ENCODE results near the gene B4GAT1. TPM values are rescaled to one million over a fixed set of nuclear protein-coding genes. Genes with fewer than 3 reads are reported as not detected.
"Not testable (repeated sequence)": the region's sequence is repeated elsewhere in the genome, so short reads cannot be mapped to it uniquely, and the experiment has no call there.

Gene B4GAT1
- total and polyA plus RNA-seq, 9 of the 15 experiments (the other 6 are each of a cell fraction or from before 2014, with no cell fraction given) = 0.86 to 9.5 (median 3.8) TPM

GRCh38 chr11:66380264-66380663 lies 32.8 kb upstream of the B4GAT1 start:
- TF ChIP-seq ZNF316 (IDR thresholded peaks at IDR 0.05) (peak; percentile 56; the same call in 1 of the 2 replicates), EGR1 (conservative IDR thresholded peaks at IDR 0.05) (peak; percentile 72), C11orf30 (IDR thresholded peaks at IDR 0.05; ENCODE audit: low read depth) (peak; percentile 37; the same call in 1 of the 2 replicates)
- H3K9me3 ChIP-seq (replicated peaks; ENCODE audit: control insufficient read depth, insufficient read depth, low read depth, low read length); H3K4me3 ChIP-seq; BruUV-seq (replicated peaks); CTCF ChIA-PET (ENCODE audit: low intra/inter-chr PET ratio); H3K36me3 ChIP-seq (ENCODE audit: control insufficient read depth, insufficient read depth, low read length); in situ Hi-C loops (cut with MboI); H3K4me2 ChIP-seq (ENCODE audit: insufficient read depth, low read length); H3K27me3 ChIP-seq (ENCODE audit: control insufficient read depth in 2 of 2, insufficient read depth in 2 of 2, low read length in 2 of 2); H3K79me2 ChIP-seq (ENCODE audit: control insufficient read depth, insufficient read depth, low read length); H3K9ac ChIP-seq (ENCODE audit: insufficient read depth in 1 of 2, low read depth in 2 of 2, low read length in 2 of 2); H4K20me1 ChIP-seq (replicated peaks; ENCODE audit: control insufficient read depth, insufficient read depth, low read length); intact Hi-C loops (cut with micrococcal nuclease); H3K4me1 ChIP-seq (replicated peaks in 1 of 2; ENCODE audit: control insufficient read depth in 2 of 2, insufficient read depth in 2 of 2, low read length in 2 of 2); H3K9me1 ChIP-seq (ENCODE audit: control insufficient read depth, insufficient read depth, low read length); H3K27ac ChIP-seq (ENCODE audit: extremely low read depth, low read depth, low read length); DNase-seq (ENCODE audit: extremely low read depth in 1 of 4, low spot score in 3 of 4): not testable (repeated sequence)
- 23% methylated on average over 7 of the region's 7 CpGs for WGBS (ENCODE audit: insufficient coverage, low coverage, missing lambda C conversion rate)
- ATAC-seq = peak; percentile 67
- POLR2A ChIA-PET = interaction anchor here (0.6 kb wide), 2 partner anchors 159 to 464 kb away, joined by 3 read pairs; no protein-coding TSS in a partner anchor
- peak; percentile 61 for FAIRE-seq
- H2AFZ ChIP-seq (ENCODE audit: low read depth, low read length) = peak overlapping the region; percentile 37; the same call in 1 of the 2 replicates

GRCh38 chr11:66373690-66374287 lies 26.4 kb upstream of the B4GAT1 start:
- H2AFZ ChIP-seq (ENCODE audit: low read depth, low read length) = peak overlapping the region; percentile 46; the same call in 1 of the 2 replicates

More at GRCh38 chr11:66373690-66374287, 26.4 kb upstream of the B4GAT1 start:
- in situ Hi-C loops (cut with MboI); BruUV-seq (replicated peaks); H3K27me3 ChIP-seq (ENCODE audit: control insufficient read depth in 2 of 2, insufficient read depth in 2 of 2, low read length in 2 of 2); H3K4me3 ChIP-seq; H4K20me1 ChIP-seq (replicated peaks; ENCODE audit: control insufficient read depth, insufficient read depth, low read length); H3K9me1 ChIP-seq (ENCODE audit: control insufficient read depth, insufficient read depth, low read length); DNase-seq (ENCODE audit: extremely low read depth in 1 of 4, low spot score in 3 of 4); ATAC-seq; H3K9me3 ChIP-seq (replicated peaks; ENCODE audit: control insufficient read depth, insufficient read depth, low read depth, low read length); FAIRE-seq; H3K4me2 ChIP-seq (ENCODE audit: insufficient read depth, low read length); CTCF ChIA-PET (ENCODE audit: low intra/inter-chr PET ratio); intact Hi-C loops (cut with micrococcal nuclease); H3K27ac ChIP-seq (ENCODE audit: extremely low read depth, low read depth, low read length): not testable (repeated sequence)
- Histone ChIP-seq H3K36me3 (ENCODE audit: control insufficient read depth, insufficient read depth, low read length) (peaks cover 20% of the 10 kb centered on the region; the same call in 2 of the 3 replicates), H3K4me1 (replicated peaks in 1 of 2; ENCODE audit: control insufficient read depth in 2 of 2, insufficient read depth in 2 of 2, low read length in 2 of 2) (peaks cover 21 to 33% of the 10 kb centered on the region in 2 experiments; a peak in 4 of 5 replicates), H3K79me2 (ENCODE audit: control insufficient read depth, insufficient read depth, low read length) (peaks cover 33% of the 10 kb centered on the region), H3K9ac (ENCODE audit: insufficient read depth in 1 of 2, low read depth in 2 of 2, low read length in 2 of 2) (0 out of 4 replicates have a peak overlapping the region, but pooled peaks of 1 of the 2 experiments have one; percentile 67)
- POLR2A ChIA-PET = interaction anchor here (1.1 kb wide), 1 partner anchor 22 kb away, joined by 4 read pairs; no protein-coding TSS in a partner anchor
- WGBS (ENCODE audit: insufficient coverage, low coverage, missing lambda C conversion rate) = 78% methylated on average over 5 of the region's 9 CpGs
- TF ChIP-seq PHB2 (IDR thresholded peaks at IDR 0.05; ENCODE audit: low read depth) (0 out of 2 replicates have a peak, but pooled peaks have one; percentile 30), SMARCA5 (IDR thresholded peaks at IDR 0.05) (peak; percentile 16; the same call in 1 of the 2 replicates)
